ENCODE data around the gene EIF3D. TPM values are rescaled to one million over a fixed set of nuclear protein-coding genes. Genes with fewer than 3 reads are reported as not detected.
"Not testable (repeated sequence)": the region's sequence is repeated elsewhere in the genome, so short reads cannot be mapped to it uniquely, and the experiment has no call there.

Gene EIF3D
- total RNA-seq, 1 experiment from 2014 or later: 224 TPM

DNA sequence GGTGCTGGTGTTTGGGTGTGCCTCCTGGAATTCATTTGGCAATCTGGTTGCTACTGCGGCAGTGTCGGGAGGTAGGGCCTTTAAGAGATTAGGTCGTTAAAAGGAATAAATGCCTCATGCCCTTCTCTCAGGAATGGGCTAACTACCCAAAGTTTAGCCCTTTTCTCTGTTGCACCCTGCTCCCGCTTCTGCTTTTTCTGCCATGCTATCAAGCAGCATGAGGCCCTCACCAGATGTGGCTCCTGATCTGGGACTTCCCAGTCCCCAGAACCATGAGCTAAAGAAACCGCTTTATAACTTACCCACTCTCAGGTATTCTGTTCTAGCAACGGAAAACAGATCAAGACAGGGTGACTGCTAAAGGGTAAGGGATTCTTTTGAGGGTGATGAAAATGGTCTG, 6.3 kb downstream of the EIF3D start:
- Mint-ChIP-seq H3K36me3 (ENCODE audit: insufficient read depth, unreplicated experiment) (peaks cover 92% of the 10 kb centered on the region), H3K9me3 (ENCODE audit: low read depth, unreplicated experiment) (no peaks in the 10 kb centered on the region), H3K4me1 (ENCODE audit: low read depth, unreplicated experiment) (peaks cover 10% of the 10 kb centered on the region), H3K27ac (ENCODE audit: unreplicated experiment) (no peak overlapping the region), H3K27me3 (ENCODE audit: unreplicated experiment) (no peaks in the 10 kb centered on the region), H3K4me3 (ENCODE audit: low read depth, unreplicated experiment) (no peak overlapping the region)
- BruUV-seq (replicated peaks): no TSS peak
- CTCF ChIA-PET: no interaction called here
- DNase-seq: no peak
- TF ChIP-seq, protein P1, sequence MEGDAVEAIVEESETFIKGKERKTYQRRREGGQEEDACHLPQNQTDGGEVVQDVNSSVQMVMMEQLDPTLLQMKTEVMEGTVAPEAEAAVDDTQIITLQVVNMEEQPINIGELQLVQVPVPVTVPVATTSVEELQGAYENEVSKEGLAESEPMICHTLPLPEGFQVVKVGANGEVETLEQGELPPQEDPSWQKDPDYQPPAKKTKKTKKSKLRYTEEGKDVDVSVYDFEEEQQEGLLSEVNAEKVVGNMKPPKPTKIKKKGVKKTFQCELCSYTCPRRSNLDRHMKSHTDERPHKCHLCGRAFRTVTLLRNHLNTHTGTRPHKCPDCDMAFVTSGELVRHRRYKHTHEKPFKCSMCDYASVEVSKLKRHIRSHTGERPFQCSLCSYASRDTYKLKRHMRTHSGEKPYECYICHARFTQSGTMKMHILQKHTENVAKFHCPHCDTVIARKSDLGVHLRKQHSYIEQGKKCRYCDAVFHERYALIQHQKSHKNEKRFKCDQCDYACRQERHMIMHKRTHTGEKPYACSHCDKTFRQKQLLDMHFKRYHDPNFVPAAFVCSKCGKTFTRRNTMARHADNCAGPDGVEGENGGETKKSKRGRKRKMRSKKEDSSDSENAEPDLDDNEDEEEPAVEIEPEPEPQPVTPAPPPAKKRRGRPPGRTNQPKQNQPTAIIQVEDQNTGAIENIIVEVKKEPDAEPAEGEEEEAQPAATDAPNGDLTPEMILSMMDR (IDR thresholded peaks at IDR 0.05; ENCODE audit: unreplicated experiment): no peak
- intact Hi-C loops (cut with micrococcal nuclease; ENCODE audit: unreplicated experiment): no loop called here

DNA sequence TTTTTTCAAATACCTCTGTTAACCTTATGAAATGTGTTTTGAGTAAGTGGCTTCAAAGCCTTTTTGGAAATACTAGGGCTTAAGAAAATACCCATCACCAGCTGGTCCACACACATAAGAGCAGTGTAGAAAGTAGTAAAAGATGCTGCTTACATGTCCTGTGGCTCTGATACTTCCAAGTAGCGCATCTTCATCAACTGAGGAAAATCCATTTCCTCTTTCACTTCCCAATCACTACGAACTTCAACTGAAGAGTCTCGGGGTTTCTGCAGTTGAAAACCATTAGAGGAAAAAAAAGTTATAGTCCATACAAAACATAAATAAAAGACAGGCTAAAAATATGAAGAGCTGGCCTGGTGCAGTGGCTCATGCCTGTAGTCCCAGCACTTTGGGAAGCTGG, 8.5 kb downstream of the EIF3D start:
- H3K27me3 Mint-ChIP-seq (ENCODE audit: unreplicated experiment): no peaks in the 10 kb centered on the region
- intact Hi-C loops (cut with micrococcal nuclease; ENCODE audit: unreplicated experiment): no loop called here
- no peaks in the 10 kb centered on the region for H3K9me3 Mint-ChIP-seq (ENCODE audit: low read depth, unreplicated experiment)
- H3K36me3 Mint-ChIP-seq (ENCODE audit: insufficient read depth, unreplicated experiment): peaks cover 86% of the 10 kb centered on the region
- TF ChIP-seq, protein P1 (IDR thresholded peaks at IDR 0.05; ENCODE audit: unreplicated experiment): no peak
- H3K4me3 Mint-ChIP-seq (ENCODE audit: low read depth, unreplicated experiment): no peak overlapping the region
- CTCF ChIA-PET: interaction anchor here (1.8 kb wide), 1 partner anchor 10 kb away, joined by 8 read pairs; no protein-coding TSS in a partner anchor
- no peak for DNase-seq
- no peak overlapping the region for H3K27ac Mint-ChIP-seq (ENCODE audit: unreplicated experiment)
- BruUV-seq (replicated peaks): no TSS peak
- H3K4me1 Mint-ChIP-seq (ENCODE audit: low read depth, unreplicated experiment): no peaks in the 10 kb centered on the region

DNA sequence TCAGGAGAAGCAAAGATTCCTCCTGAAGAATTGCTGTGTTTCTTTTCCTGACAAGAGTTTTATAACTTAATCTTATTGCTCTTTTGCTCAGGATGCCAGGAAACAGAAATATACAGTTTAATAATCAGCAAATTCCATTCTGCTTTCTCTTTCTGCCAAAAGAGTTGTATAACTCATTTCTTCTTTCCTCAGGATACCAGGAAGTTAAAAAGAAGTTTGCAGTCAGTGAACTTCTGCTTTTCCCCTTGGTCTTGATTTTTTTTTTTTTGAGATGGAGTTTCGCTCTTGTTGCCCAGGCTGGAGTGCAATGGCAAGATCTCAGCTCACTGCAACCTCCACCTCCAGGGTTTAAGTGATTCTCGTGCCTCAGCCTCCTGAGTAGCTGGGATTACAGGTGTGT, 9.1 kb downstream of the EIF3D start:
- H3K4me1 Mint-ChIP-seq (ENCODE audit: low read depth, unreplicated experiment); H3K27ac Mint-ChIP-seq (ENCODE audit: unreplicated experiment); intact Hi-C loops (cut with micrococcal nuclease; ENCODE audit: unreplicated experiment); H3K27me3 Mint-ChIP-seq (ENCODE audit: unreplicated experiment); H3K9me3 Mint-ChIP-seq (ENCODE audit: low read depth, unreplicated experiment); H3K4me3 Mint-ChIP-seq (ENCODE audit: low read depth, unreplicated experiment); DNase-seq; BruUV-seq (replicated peaks); CTCF ChIA-PET: not testable (repeated sequence)
- peaks cover 86% of the 10 kb centered on the region for H3K36me3 Mint-ChIP-seq (ENCODE audit: insufficient read depth, unreplicated experiment)

DNA sequence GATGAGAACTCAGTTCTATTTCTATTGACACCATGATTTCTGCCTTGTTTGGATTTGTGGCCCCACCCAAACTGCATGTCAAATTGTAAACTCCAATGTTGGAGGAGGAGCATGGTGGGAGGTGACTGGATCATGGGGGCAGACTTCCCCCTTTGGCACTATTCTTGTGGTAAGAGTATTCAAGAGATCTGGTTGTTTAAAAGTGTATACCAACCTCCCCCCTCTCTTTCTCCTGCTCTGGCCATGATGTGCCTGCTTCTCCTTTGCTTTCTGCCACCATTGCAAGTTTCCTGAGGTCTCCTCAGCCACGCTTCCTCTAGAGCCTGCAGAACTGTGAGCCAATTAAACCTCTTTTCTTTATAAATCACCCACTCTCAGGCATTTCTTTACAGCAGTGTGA, 14.2 kb downstream of the EIF3D start:
- H3K36me3 Mint-ChIP-seq (ENCODE audit: insufficient read depth, unreplicated experiment): peaks cover 90% of the 10 kb centered on the region
- H3K4me1 Mint-ChIP-seq (ENCODE audit: low read depth, unreplicated experiment): no peaks in the 10 kb centered on the region
- H3K27me3 Mint-ChIP-seq (ENCODE audit: unreplicated experiment): no peaks in the 10 kb centered on the region
- CTCF ChIA-PET: interaction anchor here (0.6 kb wide), 1 partner anchor 605 kb away, joined by 3 read pairs; no protein-coding TSS in a partner anchor
- no peaks in the 10 kb centered on the region for H3K9me3 Mint-ChIP-seq (ENCODE audit: low read depth, unreplicated experiment)
- H3K4me3 Mint-ChIP-seq (ENCODE audit: low read depth, unreplicated experiment): no peak overlapping the region
- no TSS peak for BruUV-seq (replicated peaks)
- intact Hi-C loops (cut with micrococcal nuclease; ENCODE audit: unreplicated experiment): no loop called here
- no peak for DNase-seq
- TF ChIP-seq, protein P1 (IDR thresholded peaks at IDR 0.05; ENCODE audit: unreplicated experiment): no peak
- no peak overlapping the region for H3K27ac Mint-ChIP-seq (ENCODE audit: unreplicated experiment)

DNA sequence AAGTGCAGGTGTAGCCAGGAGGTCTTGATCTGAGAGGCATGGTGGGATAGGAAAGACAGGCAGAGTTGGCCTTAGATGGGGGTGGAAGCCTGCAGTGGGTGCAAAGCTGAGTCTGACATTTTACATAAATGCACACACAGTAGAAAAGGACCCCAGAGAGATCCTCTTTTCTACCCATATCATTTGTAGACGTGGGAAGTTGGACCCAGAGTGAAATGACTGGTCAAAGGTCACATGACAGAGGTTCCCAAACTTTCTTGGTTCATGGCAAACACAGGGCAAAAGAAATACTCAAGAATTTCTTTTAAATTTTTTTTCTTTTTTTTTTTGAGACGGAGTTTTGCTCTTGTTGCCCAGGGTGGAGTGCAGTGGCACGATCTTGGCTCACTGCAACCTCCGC, 16.0 kb downstream of the EIF3D start:
- no peak overlapping the region for H3K27ac Mint-ChIP-seq (ENCODE audit: unreplicated experiment)

More for the DNA sequence above, 16.0 kb downstream of the EIF3D start:
- TF ChIP-seq, protein P1 (IDR thresholded peaks at IDR 0.05; ENCODE audit: unreplicated experiment): no peak
- peaks cover 89% of the 10 kb centered on the region for H3K36me3 Mint-ChIP-seq (ENCODE audit: insufficient read depth, unreplicated experiment)
- no peaks in the 10 kb centered on the region for H3K4me1 Mint-ChIP-seq (ENCODE audit: low read depth, unreplicated experiment)
- CTCF ChIA-PET: no interaction called here
- intact Hi-C loops (cut with micrococcal nuclease; ENCODE audit: unreplicated experiment): no loop called here
- no TSS peak for BruUV-seq (replicated peaks)
- no peak overlapping the region for H3K4me3 Mint-ChIP-seq (ENCODE audit: low read depth, unreplicated experiment)
- no peaks in the 10 kb centered on the region for H3K9me3 Mint-ChIP-seq (ENCODE audit: low read depth, unreplicated experiment)
- no peaks in the 10 kb centered on the region for H3K27me3 Mint-ChIP-seq (ENCODE audit: unreplicated experiment)
- DNase-seq: no peak

All from Calu3 (cell line).